ENCODE measurements around the gene PRXL2B. TPM values are rescaled to one million over a fixed set of nuclear protein-coding genes. Genes with fewer than 3 reads are reported as not detected.
A peak's percentile ranks its signal among the peaks of the same experiment; 100 is the strongest.

Gene PRXL2B
- total RNA-seq, 1 donor from 2014 or later, result 34.7 TPM

- TF ChIP-seq, protein P1, sequence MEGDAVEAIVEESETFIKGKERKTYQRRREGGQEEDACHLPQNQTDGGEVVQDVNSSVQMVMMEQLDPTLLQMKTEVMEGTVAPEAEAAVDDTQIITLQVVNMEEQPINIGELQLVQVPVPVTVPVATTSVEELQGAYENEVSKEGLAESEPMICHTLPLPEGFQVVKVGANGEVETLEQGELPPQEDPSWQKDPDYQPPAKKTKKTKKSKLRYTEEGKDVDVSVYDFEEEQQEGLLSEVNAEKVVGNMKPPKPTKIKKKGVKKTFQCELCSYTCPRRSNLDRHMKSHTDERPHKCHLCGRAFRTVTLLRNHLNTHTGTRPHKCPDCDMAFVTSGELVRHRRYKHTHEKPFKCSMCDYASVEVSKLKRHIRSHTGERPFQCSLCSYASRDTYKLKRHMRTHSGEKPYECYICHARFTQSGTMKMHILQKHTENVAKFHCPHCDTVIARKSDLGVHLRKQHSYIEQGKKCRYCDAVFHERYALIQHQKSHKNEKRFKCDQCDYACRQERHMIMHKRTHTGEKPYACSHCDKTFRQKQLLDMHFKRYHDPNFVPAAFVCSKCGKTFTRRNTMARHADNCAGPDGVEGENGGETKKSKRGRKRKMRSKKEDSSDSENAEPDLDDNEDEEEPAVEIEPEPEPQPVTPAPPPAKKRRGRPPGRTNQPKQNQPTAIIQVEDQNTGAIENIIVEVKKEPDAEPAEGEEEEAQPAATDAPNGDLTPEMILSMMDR (IDR thresholded peaks at IDR 0.05; ENCODE audit: unreplicated experiment), result no peak
- peak overlapping the region; percentile 39 for H3K27ac Mint-ChIP-seq
- peak in 1 of 2 experiments; percentile 37 for DNase-seq (ENCODE audit: low spot score in 2 of 2, unreplicated experiment in 2 of 2)
- H3K4me3 Mint-ChIP-seq, result no peak overlapping the region
- no peaks in the 10 kb centered on the region for H3K36me3 Mint-ChIP-seq
- H3K9me3 Mint-ChIP-seq, result no peaks in the 10 kb centered on the region
- H3K27me3 Mint-ChIP-seq (ENCODE audit: low read depth), result peaks cover 5% of the 10 kb centered on the region
- peaks cover 15% of the 10 kb centered on the region for H3K4me1 Mint-ChIP-seq
Measured at GRCh38 chr1:2592672-2593071, 6.1 kb downstream of the PRXL2B start.

DNA sequence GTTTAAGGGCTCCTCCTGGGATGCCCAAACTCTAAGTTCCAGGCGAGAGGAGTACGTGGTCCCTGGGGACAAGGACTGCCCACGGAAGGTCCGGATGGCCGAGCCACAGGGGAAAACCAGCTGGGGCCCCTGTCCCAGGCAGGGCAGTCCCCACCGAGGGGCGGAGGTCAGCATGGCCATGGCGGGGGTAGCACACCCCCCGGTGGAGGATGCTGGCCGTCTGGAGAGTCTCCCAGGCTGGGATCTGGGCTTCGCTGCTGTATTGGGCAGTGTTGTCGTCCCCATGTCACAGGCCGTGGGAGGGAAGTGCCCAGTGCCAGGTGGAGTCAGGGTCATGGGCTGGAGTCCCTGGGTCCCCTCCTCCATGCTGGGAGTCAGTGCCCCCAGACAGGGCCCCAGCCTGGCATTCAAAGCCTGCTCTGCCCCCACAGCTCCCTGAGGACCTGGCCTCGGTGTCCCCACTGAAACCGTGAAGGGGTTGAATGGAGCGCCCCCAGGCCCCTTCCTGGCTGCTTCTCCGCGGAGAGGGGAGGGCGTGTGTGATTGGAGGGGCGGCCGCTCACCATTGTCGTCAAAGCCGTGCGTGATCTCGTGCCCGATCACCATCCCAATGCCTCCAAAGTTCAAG is 6.8 kb downstream of the PRXL2B start:
- Mint-ChIP-seq H3K36me3 (no peaks in the 10 kb centered on the region), H3K27me3 (ENCODE audit: low read depth) (peaks cover 8% of the 10 kb centered on the region), H3K4me1 (peaks cover 13% of the 10 kb centered on the region), H3K27ac (no peak overlapping the region), H3K9me3 (peaks cover under 1% of the 10 kb centered on the region), H3K4me3 (no peak overlapping the region)
- DNase-seq (ENCODE audit: low spot score in 2 of 2, unreplicated experiment in 2 of 2), result no peak
- TF ChIP-seq, protein P1 (IDR thresholded peaks at IDR 0.05; ENCODE audit: unreplicated experiment), result no peak

DNA sequence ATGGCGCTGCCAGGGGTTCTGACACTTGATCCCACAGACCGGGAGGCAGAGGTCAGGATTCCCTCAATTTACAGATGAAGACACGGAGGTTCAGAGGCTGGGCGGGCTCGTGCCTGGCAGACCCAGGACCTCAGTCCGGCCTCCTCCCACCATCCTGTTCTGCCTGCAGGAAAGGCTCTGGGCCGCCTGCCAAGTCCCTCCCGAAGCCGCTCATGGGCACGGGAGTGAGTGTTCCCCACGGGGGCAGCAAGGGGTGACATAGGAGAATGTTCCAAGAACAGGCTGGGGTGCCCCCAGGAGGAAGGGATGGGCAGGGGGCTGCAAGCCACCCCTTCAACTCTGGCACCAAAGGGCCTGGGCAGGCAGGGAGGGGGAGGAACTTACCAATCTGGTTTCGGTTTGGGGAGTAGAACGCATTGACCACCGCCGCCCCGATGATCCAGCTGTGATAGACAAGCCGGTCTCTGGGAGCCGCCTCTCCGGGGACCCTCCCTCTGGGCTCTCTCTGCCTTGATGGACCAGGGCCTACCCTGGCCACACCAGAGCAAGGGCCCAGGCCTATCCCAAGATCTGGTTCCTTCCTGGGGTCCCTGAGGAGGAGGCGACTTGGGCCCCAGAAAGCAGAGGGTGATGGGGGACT is 7.5 kb downstream of the PRXL2B start:
- peak in 1 of 2 experiments; percentile 63 for DNase-seq (ENCODE audit: low spot score in 2 of 2, unreplicated experiment in 2 of 2)
- Mint-ChIP-seq H3K4me1 (peaks cover 13% of the 10 kb centered on the region), H3K27ac (no peak overlapping the region), H3K36me3 (no peaks in the 10 kb centered on the region), H3K4me3 (no peak overlapping the region), H3K9me3 (peaks cover 8% of the 10 kb centered on the region), H3K27me3 (ENCODE audit: low read depth) (peaks cover 12% of the 10 kb centered on the region)
- TF ChIP-seq, protein P1 (IDR thresholded peaks at IDR 0.05; ENCODE audit: unreplicated experiment), result no peak

- H3K4me1 Mint-ChIP-seq, result peaks cover 13% of the 10 kb centered on the region
- H3K27me3 Mint-ChIP-seq (ENCODE audit: low read depth), result peaks cover 12% of the 10 kb centered on the region
- no peak for DNase-seq (ENCODE audit: low spot score in 2 of 2, unreplicated experiment in 2 of 2)
- H3K4me3 Mint-ChIP-seq, result no peak overlapping the region
- no peaks in the 10 kb centered on the region for H3K36me3 Mint-ChIP-seq
- TF ChIP-seq, protein P1 (IDR thresholded peaks at IDR 0.05; ENCODE audit: unreplicated experiment), result no peak
- H3K9me3 Mint-ChIP-seq, result peaks cover 8% of the 10 kb centered on the region
- H3K27ac Mint-ChIP-seq, result no peak overlapping the region
Measured at GRCh38 chr1:2594641-2595131, 8.1 kb downstream of the PRXL2B start.

GRCh38 chr1:2595261-2595811 is 8.8 kb downstream of the PRXL2B start:
- TF ChIP-seq, protein P1 (IDR thresholded peaks at IDR 0.05; ENCODE audit: unreplicated experiment), result no peak
- H3K27me3 Mint-ChIP-seq (ENCODE audit: low read depth), result peaks cover 12% of the 10 kb centered on the region
- H3K27ac Mint-ChIP-seq, result no peak overlapping the region
- no peak overlapping the region for H3K4me3 Mint-ChIP-seq
- H3K4me1 Mint-ChIP-seq, result peaks cover 13% of the 10 kb centered on the region
- H3K9me3 Mint-ChIP-seq, result peaks cover 8% of the 10 kb centered on the region
- H3K36me3 Mint-ChIP-seq, result no peaks in the 10 kb centered on the region
- no peak for DNase-seq (ENCODE audit: low spot score in 2 of 2, unreplicated experiment in 2 of 2)

Data from mesothelial cell of epicardium (in vitro differentiated cells).